HG02798 (cell line): ENCODE data around the gene NME9.
"Not testable (repeated sequence)": the region's sequence is repeated elsewhere in the genome, so short reads cannot be mapped to it uniquely, and the experiment has no call there.

Experiments
- ATAC-seq: cut with Tn5 transposase; IDR thresholded peaks from one replicate; pipeline ENCODE4 v1.9.1; 2021; ENCODE audit warnings: mild to moderate bottlenecking; ENCODE audit not compliant: unreplicated experiment, poor library complexity

NME9 gene, protein sequence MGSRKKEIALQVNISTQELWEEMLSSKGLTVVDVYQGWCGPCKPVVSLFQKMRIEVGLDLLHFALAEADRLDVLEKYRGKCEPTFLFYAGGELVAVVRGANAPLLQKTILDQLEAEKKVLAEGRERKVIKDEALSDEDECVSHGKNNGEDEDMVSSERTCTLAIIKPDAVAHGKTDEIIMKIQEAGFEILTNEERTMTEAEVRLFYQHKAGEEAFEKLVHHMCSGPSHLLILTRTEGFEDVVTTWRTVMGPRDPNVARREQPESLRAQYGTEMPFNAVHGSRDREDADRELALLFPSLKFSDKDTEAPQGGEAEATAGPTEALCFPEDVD

DNA sequence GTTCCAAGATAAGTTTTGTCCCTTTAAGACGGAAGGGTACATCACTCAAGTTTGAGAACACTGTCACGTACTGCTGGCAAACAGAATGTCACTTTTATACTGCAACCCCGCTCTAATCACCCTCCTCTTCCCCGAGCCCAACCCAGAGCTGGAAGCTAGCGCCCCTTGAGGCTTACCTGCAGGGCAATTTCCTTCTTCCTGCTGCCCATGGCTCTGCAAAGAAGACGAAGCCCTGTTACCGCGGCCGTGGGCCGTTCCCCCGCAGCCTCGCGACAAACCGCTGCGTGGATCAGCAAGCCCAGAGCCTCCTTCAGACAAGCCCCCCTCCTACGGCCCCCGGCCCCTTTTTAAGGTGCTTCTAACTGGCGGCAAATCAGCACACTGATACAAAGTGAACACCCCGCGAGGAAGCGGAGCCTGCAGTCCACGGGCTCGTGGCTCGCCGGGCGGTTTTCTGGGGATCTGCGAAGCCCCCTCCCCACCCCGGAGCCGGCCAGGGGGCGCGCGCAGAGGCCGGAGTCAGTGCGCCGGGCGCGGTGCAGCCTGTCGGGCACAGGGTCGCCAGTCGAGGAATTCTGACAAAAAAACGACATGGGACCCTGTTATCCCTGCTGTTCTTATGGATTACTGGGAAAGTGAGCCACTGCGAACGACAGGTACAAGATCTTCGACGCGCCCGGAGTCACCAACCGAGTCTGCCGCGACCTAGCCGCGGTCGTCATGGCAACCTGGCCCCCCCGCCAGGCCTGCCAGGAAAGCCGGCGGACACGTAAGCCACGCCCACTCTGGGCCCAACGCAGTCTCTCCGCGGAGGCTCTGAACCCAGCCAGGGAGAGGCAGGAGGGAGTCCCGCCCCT is at the start of gene NME9:
NME9 (minus strand) TSS at position 725 of the 857 bp plus-strand sequence; CDS start at position 209, 516 bp downstream.
- peak; percentile 78 for ATAC-seq

DNA sequence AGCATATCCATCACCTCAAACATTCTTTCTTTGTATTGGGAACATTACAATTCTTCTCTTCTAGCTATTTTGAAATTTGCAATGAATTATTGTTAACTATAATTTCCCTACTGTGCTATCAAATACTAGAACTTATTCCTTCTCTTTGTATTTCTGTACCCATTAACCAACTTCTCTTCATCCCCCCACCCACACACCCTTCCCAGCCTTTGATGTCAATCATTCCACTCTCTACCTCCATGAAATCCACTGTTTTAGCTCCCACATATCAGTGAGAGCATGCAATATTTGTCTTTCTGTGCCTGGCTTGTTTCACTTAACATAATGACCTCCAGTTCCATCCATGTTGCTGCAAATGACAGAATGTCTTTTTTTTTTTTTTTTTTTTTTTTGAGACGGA is 49.3 kb upstream of the NME9 start:
- no peak for ATAC-seq

GRCh38 chr3:138378331-138378730 is 48.7 kb upstream of the NME9 start:
- ATAC-seq: no peak

- ATAC-seq: no peak
These were observed 48.2 kb upstream of the NME9 start for GRCh38 chr3:138377804-138378203.

GRCh38 chr3:138377212-138377611 is 47.6 kb upstream of the NME9 start:
- ATAC-seq: not testable (repeated sequence)

DNA sequence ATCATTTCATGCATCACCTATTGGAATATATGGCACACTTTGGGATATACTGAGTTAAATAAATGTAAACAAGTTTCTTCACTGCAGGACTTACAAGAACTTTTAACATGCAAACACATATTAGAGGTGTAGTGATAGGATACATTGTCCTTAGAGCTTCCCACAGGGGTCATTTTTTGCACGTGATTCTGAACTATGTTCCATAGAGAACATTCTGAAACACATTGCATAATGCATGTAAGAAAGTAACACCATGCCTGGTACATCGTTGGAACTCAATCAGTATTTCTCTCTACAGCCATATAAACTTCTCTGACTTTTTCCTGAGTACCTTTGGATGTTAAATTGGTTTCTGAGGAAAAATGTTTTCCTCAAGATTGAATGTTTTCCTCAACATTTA is 47.0 kb upstream of the NME9 start:
- ATAC-seq: no peak

GRCh38 chr3:138375447-138375846 is 45.8 kb upstream of the NME9 start:
- no peak for ATAC-seq

- ATAC-seq: no peak
These were observed 45.0 kb upstream of the NME9 start for GRCh38 chr3:138374573-138375134.

DNA sequence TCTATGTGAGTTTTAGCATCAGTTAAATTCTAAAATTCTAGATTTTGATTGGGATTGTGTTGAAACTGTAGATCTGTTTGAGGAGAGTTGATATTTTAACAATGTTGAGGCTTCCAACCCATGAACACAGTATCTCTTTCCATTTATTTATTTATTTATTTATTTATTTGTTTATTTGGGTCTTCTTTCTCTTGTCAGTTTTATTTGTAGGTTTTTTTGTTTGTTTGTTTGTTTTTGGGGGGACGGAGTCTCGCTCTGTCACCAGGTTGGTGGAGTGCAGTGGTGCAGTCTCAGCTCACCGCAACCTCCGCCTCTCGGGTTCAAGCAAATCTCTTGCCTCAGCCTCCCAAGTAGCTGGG is 44.1 kb upstream of the NME9 start:
- ATAC-seq: no peak

DNA sequence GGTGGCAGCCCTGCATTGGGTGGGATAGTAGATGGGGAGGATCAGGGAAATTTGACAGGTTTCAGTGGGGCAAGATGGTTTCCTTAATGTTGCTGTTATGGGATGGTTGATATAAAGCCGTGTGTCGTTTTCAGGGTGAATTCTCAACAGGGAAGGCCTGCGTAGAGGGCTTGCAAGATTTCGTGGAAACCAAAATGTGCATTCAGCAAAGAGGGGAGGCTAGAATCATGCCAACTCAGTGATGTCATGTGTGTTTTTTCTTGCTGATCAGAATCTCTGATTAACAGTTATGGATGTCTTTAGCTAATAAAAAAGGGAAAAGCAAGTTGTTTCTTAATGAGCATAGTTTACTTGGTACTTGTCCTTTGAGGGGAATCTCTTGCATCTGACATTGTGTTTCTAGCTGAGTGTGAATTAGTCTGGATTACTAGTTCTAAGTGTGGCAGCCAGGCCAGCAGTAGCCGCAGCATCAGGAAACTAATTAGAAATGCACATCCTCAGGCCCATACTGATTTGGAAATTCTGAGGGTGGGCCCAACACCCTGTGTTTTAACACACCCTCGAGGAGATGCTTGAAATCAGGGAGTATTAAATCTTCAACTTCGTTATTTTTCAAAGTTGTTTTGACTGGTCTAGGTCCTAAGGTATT is 43.6 kb upstream of the NME9 start:
- no peak for ATAC-seq

DNA sequence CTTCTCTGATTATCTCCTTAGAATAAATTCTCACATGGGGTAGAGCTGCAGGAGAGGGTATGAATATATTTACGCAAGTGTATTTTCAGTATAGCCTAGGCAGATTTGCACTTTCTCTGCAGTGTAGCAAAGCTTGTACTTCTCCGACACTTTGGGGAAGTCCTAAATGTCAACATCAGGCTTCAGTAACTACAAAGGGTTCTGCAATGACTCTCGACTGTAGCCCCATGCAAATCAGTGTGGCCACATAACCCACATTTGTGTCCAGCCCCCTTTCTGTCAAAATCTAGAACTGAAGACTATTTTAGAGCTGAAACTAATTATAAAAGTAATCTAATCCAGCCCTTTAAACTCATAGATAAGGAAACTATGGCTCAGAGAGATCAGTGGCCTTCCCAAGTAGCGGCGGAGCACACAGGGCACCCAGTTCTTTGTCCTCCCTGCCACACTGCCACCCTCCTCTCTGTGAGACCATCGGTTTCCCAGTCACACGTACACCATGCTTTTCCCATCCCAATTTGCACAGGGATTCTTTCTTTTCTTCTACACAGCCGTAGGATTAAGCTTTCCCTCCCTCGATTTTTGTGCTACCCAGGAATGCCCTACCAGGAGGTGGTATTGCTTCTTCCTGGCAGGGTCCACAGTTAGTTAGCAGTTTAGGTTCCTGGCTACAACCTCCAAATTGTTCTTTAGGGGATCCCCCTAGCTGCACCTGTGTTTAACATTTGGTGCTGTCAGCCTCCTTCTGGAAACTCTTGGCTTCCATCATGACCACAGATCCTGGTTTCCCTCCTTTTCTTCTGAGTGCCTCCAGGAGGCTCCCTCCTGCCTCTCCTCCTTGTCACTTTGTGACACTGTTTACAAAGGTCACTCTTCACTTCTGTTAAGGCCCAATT is 41.7 kb upstream of the NME9 start:
- peak; percentile 99 for ATAC-seq

GRCh38 chr3:138370321-138370720 is 40.7 kb upstream of the NME9 start:
- no peak for ATAC-seq

DNA sequence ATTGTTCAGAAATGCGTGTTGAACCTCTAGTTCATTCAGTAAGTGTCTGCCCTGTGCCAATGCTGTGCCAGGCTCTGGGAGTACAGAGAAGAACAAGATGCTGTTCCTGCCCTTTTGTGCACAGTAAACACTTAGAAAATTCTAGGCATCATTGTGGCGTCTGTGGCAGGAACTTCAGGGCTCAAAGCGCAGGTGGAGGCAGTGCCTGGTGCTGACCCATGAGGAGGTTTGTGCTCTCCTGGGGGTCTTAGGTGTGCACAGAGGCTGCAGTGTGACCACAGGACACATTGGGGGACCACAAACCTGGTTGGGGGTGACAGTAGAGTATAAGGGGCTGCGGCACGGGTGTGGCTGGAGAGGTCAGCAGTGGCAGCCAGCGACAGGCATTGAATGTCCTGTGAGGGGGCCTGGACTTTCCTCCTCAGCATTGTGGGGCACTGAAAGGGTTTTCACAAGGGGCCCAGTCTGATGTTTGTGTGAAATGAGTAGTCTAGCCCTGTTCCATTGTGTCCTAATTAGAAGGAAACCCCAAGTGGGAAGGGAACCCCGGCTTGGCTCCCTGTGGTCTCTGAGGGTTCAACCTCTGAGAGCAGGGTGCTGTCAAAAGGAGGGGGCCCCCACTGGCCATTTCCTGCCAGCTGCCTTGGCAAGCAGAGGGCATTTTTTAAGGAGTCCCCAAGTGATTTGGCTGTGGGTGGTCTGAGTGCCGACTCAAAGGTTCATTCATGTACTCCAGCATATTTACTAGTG is 39.7 kb upstream of the NME9 start:
- ATAC-seq: no peak

DNA sequence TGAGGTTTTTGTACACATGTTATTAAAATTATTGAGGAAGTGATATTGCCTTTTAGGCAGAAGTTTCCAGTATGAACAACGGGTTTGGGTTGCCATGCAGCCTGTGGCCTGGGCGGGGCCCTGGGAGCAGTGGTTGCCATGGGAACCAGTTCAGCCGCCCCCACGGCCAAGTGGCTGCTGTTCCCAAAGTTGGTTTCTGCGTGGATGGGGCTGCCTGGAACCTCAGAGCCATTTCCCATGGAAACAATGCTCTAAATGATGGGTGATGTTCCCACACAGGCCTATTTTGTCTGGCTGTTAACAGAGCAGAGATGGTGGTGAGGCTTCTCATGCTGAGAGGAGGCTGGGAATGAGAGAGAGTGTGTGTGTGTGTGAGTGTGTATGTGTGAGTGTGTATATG is 38.3 kb upstream of the NME9 start:
- no peak for ATAC-seq

- ATAC-seq: no peak
These were observed 37.7 kb upstream of the NME9 start for GRCh38 chr3:138367326-138367850.

GRCh38 chr3:138366006-138366759 is 36.5 kb upstream of the NME9 start:
- ATAC-seq: no peak

DNA sequence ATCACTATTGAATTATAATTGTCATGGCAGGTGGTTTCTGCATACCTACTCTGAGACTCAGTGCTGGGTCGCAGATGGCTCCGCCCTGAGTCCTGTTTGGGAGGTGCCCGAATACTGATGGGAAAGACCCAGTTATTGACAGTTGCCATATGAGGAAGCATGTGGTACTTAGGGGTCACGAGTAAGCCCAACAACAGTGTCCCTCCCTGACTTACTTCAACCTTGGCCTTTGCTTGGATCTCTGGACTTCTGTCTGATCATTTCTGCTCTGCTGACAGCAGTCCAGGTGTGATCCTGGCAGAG is 35.6 kb upstream of the NME9 start:
- ATAC-seq: no peak
